C4-2B (cell line): Measurements from ENCODE around the gene MRPL37.
"Not testable (repeated sequence)": the region's sequence is repeated elsewhere in the genome, so short reads cannot be mapped to it uniquely, and the experiment has no call there.

ENCODE experiments used
- H3K27ac ChIP-seq: fragments of 450-650 bp; 2 replicates; pipeline ENCODE4 v1.5.1; 2017
- CTCF ChIP-seq: fragments of 450-650 bp; conservative IDR thresholded peaks from 2 replicates; pipeline ENCODE4 v1.5.1; 2017; ENCODE audit warnings: mild to moderate bottlenecking
- ZFX ChIP-seq: fragments of 450-650 bp; IDR thresholded peaks from 2 replicates; pipeline ENCODE4 v1.6.1; 2017

MRPL37 gene

GRCh38 chr1:54158071-54158470, 41.9 kb upstream of the MRPL37 start:
- no peak for TF ChIP-seq CTCF
- no peak for TF ChIP-seq ZFX
- no peak overlapping the region for H3K27ac ChIP-seq

- no peak for TF ChIP-seq ZFX
- no peak for TF ChIP-seq CTCF
- no peak overlapping the region for H3K27ac ChIP-seq
Observed at GRCh38 chr1:54159733-54160316, 40.1 kb upstream of the MRPL37 start.

GRCh38 chr1:54160351-54160750, 39.6 kb upstream of the MRPL37 start:
- TF ChIP-seq CTCF = no peak
- TF ChIP-seq ZFX = no peak
- no peak overlapping the region for H3K27ac ChIP-seq

- no peak overlapping the region for H3K27ac ChIP-seq
- TF ChIP-seq CTCF = no peak
Observed at GRCh38 chr1:54161495-54162168, 38.3 kb upstream of the MRPL37 start.

GRCh38 chr1:54163051-54163450, 36.9 kb upstream of the MRPL37 start:
- no peak for TF ChIP-seq CTCF
- TF ChIP-seq ZFX = no peak
- H3K27ac ChIP-seq = no peak overlapping the region

- TF ChIP-seq ZFX (no peak), CTCF (no peak)
- H3K27ac ChIP-seq = no peak overlapping the region
Observed at GRCh38 chr1:54163573-54163972, 36.4 kb upstream of the MRPL37 start.

- TF ChIP-seq ZFX = no peak
- TF ChIP-seq CTCF = no peak
- no peak overlapping the region for H3K27ac ChIP-seq
Observed at GRCh38 chr1:54165146-54165545, 34.8 kb upstream of the MRPL37 start.

GRCh38 chr1:54166357-54166756, 33.6 kb upstream of the MRPL37 start:
- H3K27ac ChIP-seq = not testable (repeated sequence)
